Measurements from ENCODE around the gene ZFAND3. TPM values are rescaled to one million over a fixed set of nuclear protein-coding genes. Genes with fewer than 3 reads are reported as not detected.

ZFAND3 gene
- total RNA-seq, 2 experiments from 2014 or later = 8.3 to 33.8 TPM

- TF ChIP-seq, protein P1, sequence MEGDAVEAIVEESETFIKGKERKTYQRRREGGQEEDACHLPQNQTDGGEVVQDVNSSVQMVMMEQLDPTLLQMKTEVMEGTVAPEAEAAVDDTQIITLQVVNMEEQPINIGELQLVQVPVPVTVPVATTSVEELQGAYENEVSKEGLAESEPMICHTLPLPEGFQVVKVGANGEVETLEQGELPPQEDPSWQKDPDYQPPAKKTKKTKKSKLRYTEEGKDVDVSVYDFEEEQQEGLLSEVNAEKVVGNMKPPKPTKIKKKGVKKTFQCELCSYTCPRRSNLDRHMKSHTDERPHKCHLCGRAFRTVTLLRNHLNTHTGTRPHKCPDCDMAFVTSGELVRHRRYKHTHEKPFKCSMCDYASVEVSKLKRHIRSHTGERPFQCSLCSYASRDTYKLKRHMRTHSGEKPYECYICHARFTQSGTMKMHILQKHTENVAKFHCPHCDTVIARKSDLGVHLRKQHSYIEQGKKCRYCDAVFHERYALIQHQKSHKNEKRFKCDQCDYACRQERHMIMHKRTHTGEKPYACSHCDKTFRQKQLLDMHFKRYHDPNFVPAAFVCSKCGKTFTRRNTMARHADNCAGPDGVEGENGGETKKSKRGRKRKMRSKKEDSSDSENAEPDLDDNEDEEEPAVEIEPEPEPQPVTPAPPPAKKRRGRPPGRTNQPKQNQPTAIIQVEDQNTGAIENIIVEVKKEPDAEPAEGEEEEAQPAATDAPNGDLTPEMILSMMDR (conservative IDR thresholded peaks at IDR 0.05; ENCODE audit: low read length) = no peak
- no peak for TF ChIP-seq EZH2phosphoT487 (IDR thresholded peaks at IDR 0.05; ENCODE audit: borderline replicate concordance, low read depth, low read length)
- DNase-seq (ENCODE audit: low spot score) = no peak
- POLR2A ChIA-PET = no interaction called here
- Histone ChIP-seq H3K4me3 (ENCODE audit: low read depth, low read length, poor library complexity, severe bottlenecking) (no peak overlapping the region), H4K20me1 (ENCODE audit: insufficient read depth, low read length) (no peaks in the 10 kb centered on the region), H3K4me1 (ENCODE audit: insufficient read depth, low read length, poor library complexity, severe bottlenecking) (no peaks in the 10 kb centered on the region), H3K27ac (ENCODE audit: low read depth, low read length, poor library complexity, severe bottlenecking) (no peak overlapping the region), H3K79me2 (ENCODE audit: insufficient read depth, low read depth, low read length) (no peaks in the 10 kb centered on the region), H2AFZ (ENCODE audit: low read length) (no peak overlapping the region), H3K9me2 (ENCODE audit: insufficient read depth, low read length) (no peaks in the 10 kb centered on the region), H3K9me3 (ENCODE audit: low read length) (no peaks in the 10 kb centered on the region), H3K36me3 (ENCODE audit: insufficient read depth, low read length) (no peaks in the 10 kb centered on the region), H3K4me2 (ENCODE audit: low read length) (no peak overlapping the region)
- CTCF ChIA-PET (ENCODE audit: unreplicated experiment) = no interaction called here
- intact Hi-C loops (cut with micrococcal nuclease; ENCODE audit: unreplicated experiment) = no loop called here
- BruUV-seq (replicated peaks) = no TSS peak
Measured at GRCh38 chr6:38164671-38165108, 345.2 kb downstream of the ZFAND3 start.

GRCh38 chr6:38166411-38167240, 347.1 kb downstream of the ZFAND3 start:
- DNase-seq (ENCODE audit: low spot score) = no peak
- H4K20me1 ChIP-seq (ENCODE audit: insufficient read depth, low read length) = no peaks in the 10 kb centered on the region
- TF ChIP-seq EZH2phosphoT487 (IDR thresholded peaks at IDR 0.05; ENCODE audit: borderline replicate concordance, low read depth, low read length) = no peak
- TF ChIP-seq, protein P1 (conservative IDR thresholded peaks at IDR 0.05; ENCODE audit: low read length) = no peak
- no peaks in the 10 kb centered on the region for H3K4me1 ChIP-seq (ENCODE audit: insufficient read depth, low read length, poor library complexity, severe bottlenecking)
- H3K9me2 ChIP-seq (ENCODE audit: insufficient read depth, low read length) = no peaks in the 10 kb centered on the region
- H3K9me3 ChIP-seq (ENCODE audit: low read length) = no peaks in the 10 kb centered on the region
- no peak overlapping the region for H3K4me2 ChIP-seq (ENCODE audit: low read length)
- no peak overlapping the region for H3K27ac ChIP-seq (ENCODE audit: low read depth, low read length, poor library complexity, severe bottlenecking)
- BruUV-seq (replicated peaks) = no TSS peak
- CTCF ChIA-PET (ENCODE audit: unreplicated experiment) = no interaction called here
- H3K36me3 ChIP-seq (ENCODE audit: insufficient read depth, low read length) = no peaks in the 10 kb centered on the region
- no peak overlapping the region for H2AFZ ChIP-seq (ENCODE audit: low read length)
- H3K79me2 ChIP-seq (ENCODE audit: insufficient read depth, low read depth, low read length) = no peaks in the 10 kb centered on the region
- intact Hi-C loops (cut with micrococcal nuclease; ENCODE audit: unreplicated experiment) = no loop called here
- H3K4me3 ChIP-seq (ENCODE audit: low read depth, low read length, poor library complexity, severe bottlenecking) = no peak overlapping the region
- POLR2A ChIA-PET = no interaction called here

DNA sequence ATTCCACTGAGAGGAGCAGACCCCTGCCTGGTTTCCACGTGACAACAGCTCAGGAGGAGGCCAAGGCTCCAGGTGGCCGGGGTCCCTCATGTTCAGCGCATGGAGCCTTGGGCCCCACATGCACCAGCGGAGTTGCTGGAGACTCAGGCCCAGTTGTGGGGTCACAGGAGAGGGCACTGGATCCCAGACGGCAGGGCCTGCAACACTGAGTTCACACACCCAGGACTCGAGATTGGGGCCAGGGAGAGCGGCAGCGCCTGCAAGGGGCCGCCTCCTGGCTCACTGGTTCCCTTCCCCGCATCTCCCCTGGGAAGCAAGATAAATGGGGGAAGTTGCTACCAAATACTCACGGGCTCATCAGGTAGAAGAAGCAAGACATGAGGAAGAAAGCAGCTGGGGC, 348.1 kb downstream of the ZFAND3 start:
- CTCF ChIA-PET (ENCODE audit: unreplicated experiment) = no interaction called here
- no peak overlapping the region for H2AFZ ChIP-seq (ENCODE audit: low read length)
- POLR2A ChIA-PET = no interaction called here
- no TSS peak for BruUV-seq (replicated peaks)
- DNase-seq (ENCODE audit: low spot score) = no peak
- H4K20me1 ChIP-seq (ENCODE audit: insufficient read depth, low read length) = no peaks in the 10 kb centered on the region
- H3K79me2 ChIP-seq (ENCODE audit: insufficient read depth, low read depth, low read length) = no peaks in the 10 kb centered on the region
- H3K36me3 ChIP-seq (ENCODE audit: insufficient read depth, low read length) = no peaks in the 10 kb centered on the region
- H3K9me3 ChIP-seq (ENCODE audit: low read length) = no peaks in the 10 kb centered on the region
- no peak overlapping the region for H3K27ac ChIP-seq (ENCODE audit: low read depth, low read length, poor library complexity, severe bottlenecking)
- intact Hi-C loops (cut with micrococcal nuclease; ENCODE audit: unreplicated experiment) = no loop called here
- H3K9me2 ChIP-seq (ENCODE audit: insufficient read depth, low read length) = no peaks in the 10 kb centered on the region
- H3K4me1 ChIP-seq (ENCODE audit: insufficient read depth, low read length, poor library complexity, severe bottlenecking) = no peaks in the 10 kb centered on the region
- TF ChIP-seq EZH2phosphoT487 (IDR thresholded peaks at IDR 0.05; ENCODE audit: borderline replicate concordance, low read depth, low read length) = no peak
- TF ChIP-seq, protein P1 (conservative IDR thresholded peaks at IDR 0.05; ENCODE audit: low read length) = no peak
- no peak overlapping the region for H3K4me3 ChIP-seq (ENCODE audit: low read depth, low read length, poor library complexity, severe bottlenecking)
- H3K4me2 ChIP-seq (ENCODE audit: low read length) = no peak overlapping the region

Measured in OCI-LY7 (cell line).